ENCODE measurements around the gene MSL1. TPM values are rescaled to one million over a fixed set of nuclear protein-coding genes. Genes with fewer than 3 reads are reported as not detected.

The MSL1 gene
- total RNA-seq, 1 experiment from 2014 or later = 59.8 TPM

GRCh38 chr17:40173778-40174135, 52.0 kb downstream of the MSL1 start:
- intact Hi-C loops (cut with micrococcal nuclease) = no loop called here
- ChIA-PET POLR2A (interaction anchor here (0.7 to 1.3 kb wide), 3 partner anchors 8 to 31 kb away, joined by 3 read pairs; no protein-coding TSS in a partner anchor), CTCF (interaction anchor here (0.6 to 0.9 kb wide), 5 partner anchors 16 to 99 kb away, joined by 3 to 13 read pairs (median 4); no protein-coding TSS in a partner anchor)
- peaks cover 67% of the 10 kb centered on the region for H3K36me3 Mint-ChIP-seq (ENCODE audit: insufficient read depth, unreplicated experiment)
- H3K27ac Mint-ChIP-seq (ENCODE audit: low read depth, unreplicated experiment) = no peak overlapping the region
- TF ChIP-seq CTCF (IDR thresholded peaks at IDR 0.05; ENCODE audit: unreplicated experiment) = no peak
- no peak for DNase-seq (ENCODE audit: unreplicated experiment)
- peaks cover 16% of the 10 kb centered on the region for H3K4me1 Mint-ChIP-seq (ENCODE audit: insufficient read depth, unreplicated experiment)
- no peaks in the 10 kb centered on the region for H3K27me3 Mint-ChIP-seq (ENCODE audit: insufficient read depth, unreplicated experiment)
- H3K9me3 Mint-ChIP-seq (ENCODE audit: unreplicated experiment) = no peaks in the 10 kb centered on the region
- no peak overlapping the region for H3K4me3 Mint-ChIP-seq (ENCODE audit: unreplicated experiment)
- no TSS peak for BruUV-seq (replicated peaks)

GRCh38 chr17:40174514-40174913, 52.7 kb downstream of the MSL1 start:
- Mint-ChIP-seq H3K9me3 (ENCODE audit: unreplicated experiment) (no peaks in the 10 kb centered on the region), H3K4me3 (ENCODE audit: unreplicated experiment) (no peak overlapping the region), H3K4me1 (ENCODE audit: insufficient read depth, unreplicated experiment) (peaks cover 16% of the 10 kb centered on the region), H3K27me3 (ENCODE audit: insufficient read depth, unreplicated experiment) (no peaks in the 10 kb centered on the region), H3K27ac (ENCODE audit: low read depth, unreplicated experiment) (no peak overlapping the region), H3K36me3 (ENCODE audit: insufficient read depth, unreplicated experiment) (peaks cover 60% of the 10 kb centered on the region)
- intact Hi-C loops (cut with micrococcal nuclease) = no loop called here
- no TSS peak for BruUV-seq (replicated peaks)
- POLR2A ChIA-PET = interaction anchor here (0.6 to 6.9 kb wide), 6 partner anchors 10 to 131 kb away, joined by 3 to 65 read pairs (median 10); partner anchors contain the start of gene CASC3
- no peak for TF ChIP-seq CTCF (IDR thresholded peaks at IDR 0.05; ENCODE audit: unreplicated experiment)
- CTCF ChIA-PET = interaction anchor here (0.6 to 2.6 kb wide), 2 partner anchors 61 to 92 kb away, joined by 3 to 11 read pairs; no protein-coding TSS in a partner anchor
- DNase-seq (ENCODE audit: unreplicated experiment) = no peak

- H3K27ac Mint-ChIP-seq (ENCODE audit: low read depth, unreplicated experiment) = peak overlapping the region; percentile 92
- no peak for TF ChIP-seq CTCF (IDR thresholded peaks at IDR 0.05; ENCODE audit: unreplicated experiment)
- H3K36me3 Mint-ChIP-seq (ENCODE audit: insufficient read depth, unreplicated experiment) = peaks cover 43% of the 10 kb centered on the region
- intact Hi-C loops (cut with micrococcal nuclease) = no loop called here
- no TSS peak for BruUV-seq (replicated peaks)
- peak overlapping the region; percentile 53 for H3K4me3 Mint-ChIP-seq (ENCODE audit: unreplicated experiment)
- ChIA-PET CTCF (interaction anchor here (1.0 to 2.6 kb wide), 7 partner anchors 8 to 150 kb away, joined by 3 to 11 read pairs (median 5); no protein-coding TSS in a partner anchor), POLR2A (interaction anchor here (0.5 to 6.9 kb wide), 24 partner anchors 9 to 1513 kb away, joined by 3 to 65 read pairs (median 5); partner anchors contain the start of genes CASC3, MSL1, NR1D1 and PSMD3)
- peaks cover 29% of the 10 kb centered on the region for H3K4me1 Mint-ChIP-seq (ENCODE audit: insufficient read depth, unreplicated experiment)
- H3K9me3 Mint-ChIP-seq (ENCODE audit: unreplicated experiment) = no peaks in the 10 kb centered on the region
- no peaks in the 10 kb centered on the region for H3K27me3 Mint-ChIP-seq (ENCODE audit: insufficient read depth, unreplicated experiment)
- DNase-seq (ENCODE audit: unreplicated experiment) = peak; percentile 67
Observed at GRCh38 chr17:40175928-40176753, 54.4 kb downstream of the MSL1 start.

- Mint-ChIP-seq H3K9me3 (ENCODE audit: unreplicated experiment) (no peaks in the 10 kb centered on the region), H3K4me3 (ENCODE audit: unreplicated experiment) (peak overlapping the region; percentile 53), H3K36me3 (ENCODE audit: insufficient read depth, unreplicated experiment) (peaks cover 38% of the 10 kb centered on the region), H3K27ac (ENCODE audit: low read depth, unreplicated experiment) (peak overlapping the region; percentile 92), H3K27me3 (ENCODE audit: insufficient read depth, unreplicated experiment) (no peaks in the 10 kb centered on the region), H3K4me1 (ENCODE audit: insufficient read depth, unreplicated experiment) (peaks cover 29% of the 10 kb centered on the region)
- no peak for TF ChIP-seq CTCF (IDR thresholded peaks at IDR 0.05; ENCODE audit: unreplicated experiment)
- ChIA-PET POLR2A (interaction anchor here (0.6 to 6.9 kb wide), 16 partner anchors 8 to 1512 kb away, joined by 3 to 65 read pairs (median 9); partner anchors contain the start of genes CASC3, MSL1, NR1D1 and WIPF2), CTCF (interaction anchor here (1.1 to 2.6 kb wide), 6 partner anchors 9 to 65 kb away, joined by 3 to 11 read pairs (median 4); no protein-coding TSS in a partner anchor)
- BruUV-seq (replicated peaks) = no TSS peak
- DNase-seq (ENCODE audit: unreplicated experiment) = peak; percentile 83
- intact Hi-C loops (cut with micrococcal nuclease) = no loop called here
Observed at GRCh38 chr17:40176754-40177110, 55.0 kb downstream of the MSL1 start.

Measured in MCF 10A (cell line).